Fibroblast of skin of left biceps (primary cell): ENCODE measurements around the gene NELL2.

Experiments
- DNase-seq, 2 experiments: peaks; one replicate each; pipeline ENCODE4 v3.0.0-alpha.2; 2013; ENCODE audit warnings: low read depth in 2 of 2

Gene NELL2

DNA sequence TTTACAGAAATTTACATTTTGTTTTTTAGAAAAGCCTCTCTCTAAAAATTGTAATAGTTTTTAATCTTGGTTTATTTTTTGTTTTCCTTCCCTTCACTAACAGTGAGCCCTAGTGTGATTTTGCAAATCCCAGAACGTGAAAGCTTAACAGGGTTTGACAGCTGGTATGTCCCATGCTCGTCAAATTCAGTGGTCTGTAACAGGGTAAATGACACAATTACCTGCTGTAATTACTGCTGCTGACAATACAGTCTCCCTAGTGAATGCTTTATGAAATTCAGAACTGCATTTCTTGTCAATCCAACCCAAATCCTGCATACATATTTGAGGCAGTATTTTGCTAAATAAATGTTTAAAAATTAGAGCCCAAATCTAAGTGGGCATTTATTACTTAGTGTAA is 249.2 kb downstream of the NELL2 start:
- no peak for DNase-seq

- no peak for DNase-seq
Measured at GRCh38 chr12:44618946-44619345, 257.2 kb downstream of the NELL2 start.

- no peak for DNase-seq
Measured at GRCh38 chr12:44616402-44616801, 259.7 kb downstream of the NELL2 start.

- DNase-seq, result no peak
Measured at GRCh38 chr12:44611538-44611937, 264.6 kb downstream of the NELL2 start.

- DNase-seq, result no peak
Measured at GRCh38 chr12:44603701-44604100, 272.4 kb downstream of the NELL2 start.

DNA sequence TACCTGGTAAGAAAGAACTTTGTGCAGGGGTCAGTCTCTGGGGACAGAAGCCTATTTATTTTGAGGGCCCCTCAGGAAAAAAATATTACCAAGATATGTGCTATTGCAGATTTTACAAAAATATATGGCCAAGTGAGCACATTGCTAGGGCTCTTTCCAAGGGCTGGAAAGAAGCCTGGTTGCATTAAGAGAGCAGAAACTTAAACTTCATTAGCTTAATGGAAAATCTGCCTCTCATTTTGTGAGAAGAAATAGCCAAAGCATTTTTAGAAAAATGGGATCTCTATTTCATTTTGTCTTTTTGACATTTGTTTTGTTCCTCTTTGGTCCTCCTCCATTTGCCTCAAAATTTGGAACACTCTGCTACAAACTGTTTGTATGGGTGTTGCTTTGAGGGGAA is 283.5 kb downstream of the NELL2 start:
- DNase-seq, result no peak

- DNase-seq, result no peak
Measured at GRCh38 chr12:44589697-44590096, 286.4 kb downstream of the NELL2 start.

DNA sequence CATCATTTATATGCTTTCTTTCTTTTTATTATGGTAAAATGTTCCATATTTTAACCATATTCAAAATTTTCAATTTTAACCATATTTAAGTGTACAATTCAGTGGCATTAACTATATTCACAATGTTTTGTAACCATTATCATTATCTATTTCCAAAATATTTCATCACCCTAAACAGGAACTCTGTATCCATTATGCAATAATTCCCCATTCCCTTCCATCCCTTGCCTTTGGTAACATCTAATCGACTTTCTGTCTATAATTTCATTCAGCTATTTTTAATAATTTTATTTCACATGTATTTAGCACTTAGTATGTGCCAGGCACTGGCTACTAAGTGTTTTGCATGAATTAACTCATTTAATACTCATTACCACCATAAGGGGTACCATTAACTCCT is 287.5 kb downstream of the NELL2 start:
- no peak for DNase-seq

- DNase-seq, result no peak
Measured at GRCh38 chr12:44584625-44585024, 291.5 kb downstream of the NELL2 start.

- DNase-seq, result no peak
Measured at GRCh38 chr12:44582521-44582920, 293.6 kb downstream of the NELL2 start.

GRCh38 chr12:44581642-44582242 is 294.4 kb downstream of the NELL2 start:
- no peak for DNase-seq

DNA sequence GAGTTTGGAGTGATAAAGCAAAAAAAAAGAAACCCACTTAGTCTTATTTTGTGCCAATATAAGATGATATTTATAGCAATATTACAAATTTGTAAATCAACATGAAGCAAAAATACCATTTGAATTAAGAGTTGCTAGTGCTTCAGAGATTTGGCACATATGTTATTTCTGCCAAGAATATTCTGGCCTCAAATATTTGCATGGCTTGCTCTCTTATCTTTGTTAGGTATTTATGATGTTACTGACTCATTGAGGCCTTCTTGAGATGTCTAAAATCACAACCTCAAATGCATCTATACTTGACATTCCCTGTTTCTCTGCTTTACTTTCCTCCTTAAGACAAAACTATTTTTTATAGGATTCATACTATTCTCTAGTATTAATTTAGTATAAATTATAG is 301.5 kb downstream of the NELL2 start:
- DNase-seq, result no peak

DNA sequence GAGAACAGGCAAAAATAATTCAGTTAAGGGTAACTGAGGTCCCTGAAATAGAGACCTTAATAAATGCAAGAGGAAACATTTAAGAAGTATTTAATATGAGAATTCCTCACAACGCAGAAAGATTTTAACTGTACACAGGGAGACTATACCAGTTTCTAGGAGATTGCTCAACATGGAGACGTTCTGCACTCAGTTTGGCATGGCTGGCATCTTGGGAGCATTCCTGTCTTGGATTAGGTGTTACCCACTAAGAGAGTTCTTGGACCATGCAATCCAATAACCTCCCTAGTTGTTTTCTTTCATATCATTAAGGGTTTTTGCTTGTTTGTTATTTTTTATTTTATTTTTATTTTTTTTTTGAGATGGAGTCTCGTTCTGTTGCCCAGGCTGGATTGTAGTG is 302.4 kb downstream of the NELL2 start:
- DNase-seq, result no peak

DNA sequence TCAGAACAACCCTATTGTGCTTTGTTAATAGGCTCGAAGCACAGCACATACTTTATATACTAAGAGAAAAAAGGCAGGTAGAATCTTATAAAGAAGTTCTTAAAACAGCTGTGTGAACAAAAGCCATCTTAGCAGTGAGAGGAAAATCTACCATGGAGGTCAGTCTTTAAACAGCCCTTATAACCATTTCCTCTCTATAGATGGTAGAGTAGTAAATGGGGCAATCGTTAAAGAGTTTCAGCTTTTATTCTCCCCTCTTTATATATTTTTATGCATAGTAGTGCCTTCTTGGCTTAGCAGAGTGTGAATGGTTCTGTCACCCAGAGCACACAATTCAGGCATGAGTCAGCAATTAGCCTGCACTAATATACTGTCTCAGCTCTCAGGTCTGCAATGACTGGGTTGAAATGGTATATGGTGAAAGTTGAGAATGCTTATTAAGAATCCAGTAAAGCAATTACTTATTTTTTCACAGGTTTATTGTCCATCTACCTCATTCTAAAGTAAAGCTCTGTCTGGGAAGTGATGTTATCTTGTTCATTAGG is 305.0 kb downstream of the NELL2 start:
- DNase-seq, result no peak

DNA sequence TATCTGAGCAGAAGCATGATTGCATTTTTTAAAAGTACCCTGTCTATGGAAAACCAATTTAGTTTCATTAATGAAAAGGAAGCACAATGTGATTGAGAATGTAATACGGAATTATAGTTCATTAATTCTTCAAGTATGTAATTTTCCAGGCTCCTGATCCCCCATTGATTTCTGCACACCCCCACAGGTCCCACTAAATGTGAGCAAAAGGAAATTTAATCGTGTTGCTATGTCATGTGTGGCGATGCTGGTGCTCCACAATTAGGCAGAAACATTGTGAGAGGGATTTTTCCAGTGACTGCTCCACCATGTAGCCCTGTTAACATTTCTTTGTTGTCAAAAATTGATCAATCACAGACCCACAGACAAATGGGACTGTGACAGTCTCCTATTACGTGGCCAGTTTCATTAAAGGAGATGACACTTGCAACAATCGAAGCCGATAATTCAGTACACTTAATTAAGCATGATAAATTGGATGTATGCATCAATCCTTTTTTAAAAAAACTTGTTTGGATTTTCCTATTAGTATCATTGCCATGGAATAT is 306.0 kb downstream of the NELL2 start:
- DNase-seq, result no peak

- DNase-seq, result no peak
Measured at GRCh38 chr12:44565163-44565562, 311.0 kb downstream of the NELL2 start.

DNA sequence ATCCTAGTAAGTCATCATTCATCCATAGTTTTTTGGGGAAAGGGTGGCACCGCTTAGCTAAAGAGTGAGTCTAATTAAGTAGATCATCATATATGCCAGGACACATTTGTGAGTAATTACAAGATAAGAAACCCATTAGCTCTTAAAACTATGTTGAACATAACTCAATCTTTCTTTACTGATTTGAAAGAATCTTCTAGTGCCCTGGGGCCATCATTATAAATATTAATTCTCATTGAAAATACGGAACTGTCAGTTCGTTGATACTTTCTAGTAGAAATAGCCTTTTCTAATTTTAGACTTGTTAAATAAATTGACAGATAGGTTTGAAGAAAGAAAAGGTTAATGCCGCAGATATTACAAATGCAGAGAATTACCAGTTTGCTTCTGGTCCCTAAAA is 312.6 kb downstream of the NELL2 start:
- DNase-seq, result no peak

DNA sequence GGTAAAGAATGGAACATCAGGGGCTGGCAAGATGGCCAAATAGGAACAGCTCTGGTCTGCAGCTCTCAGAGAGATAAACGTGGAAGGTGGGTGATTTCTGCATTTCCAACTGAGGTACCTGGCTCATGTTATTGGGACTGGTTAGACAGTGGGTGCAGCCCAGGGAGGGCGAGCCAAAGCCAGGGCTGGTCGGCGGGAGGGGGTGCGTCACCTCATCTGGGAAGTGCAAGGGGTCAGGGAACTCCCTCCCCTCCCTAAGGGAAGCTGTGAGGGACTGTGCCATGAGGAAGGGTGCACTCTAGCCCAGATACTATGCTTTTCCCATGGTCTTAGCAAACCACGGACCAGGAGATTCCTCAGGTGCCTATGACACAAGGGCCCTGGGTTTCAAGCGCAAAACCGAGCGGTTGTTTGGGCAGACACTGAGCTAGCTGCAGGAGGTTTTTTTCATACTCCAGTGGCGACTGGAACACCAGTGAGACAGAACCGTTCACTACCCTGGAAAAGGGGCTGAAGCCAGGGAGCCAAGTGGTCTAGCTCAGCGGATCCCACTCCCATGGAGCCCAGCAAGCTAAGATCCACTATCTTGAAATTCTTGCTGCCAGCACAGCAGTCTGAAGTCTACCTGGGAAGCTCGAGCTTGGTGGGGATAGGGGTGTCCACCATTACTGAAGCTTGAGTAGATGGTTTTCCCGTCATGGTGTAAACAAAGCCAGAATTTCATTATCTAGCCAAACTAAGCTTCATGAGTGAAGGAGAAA is 317.6 kb downstream of the NELL2 start:
- no peak for DNase-seq

DNA sequence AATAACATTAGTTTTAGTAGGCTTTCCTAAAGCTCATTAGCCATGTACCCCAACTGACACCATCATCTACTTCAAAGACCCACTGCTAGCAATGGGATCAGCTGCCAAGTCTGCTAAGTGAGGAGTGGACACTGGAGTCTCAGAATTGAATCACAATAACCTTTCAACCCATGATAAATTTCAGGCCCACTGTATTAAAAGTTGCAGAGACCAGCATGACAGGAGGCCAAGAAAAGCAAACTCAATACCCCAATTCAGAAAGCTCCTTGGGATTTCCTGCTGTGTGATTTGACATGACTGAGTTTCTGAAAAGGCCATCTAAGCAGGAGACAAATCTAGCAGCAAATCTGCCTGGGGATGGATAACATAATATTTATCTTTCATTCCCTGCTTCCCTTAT is 320.7 kb downstream of the NELL2 start:
- no peak for DNase-seq

DNA sequence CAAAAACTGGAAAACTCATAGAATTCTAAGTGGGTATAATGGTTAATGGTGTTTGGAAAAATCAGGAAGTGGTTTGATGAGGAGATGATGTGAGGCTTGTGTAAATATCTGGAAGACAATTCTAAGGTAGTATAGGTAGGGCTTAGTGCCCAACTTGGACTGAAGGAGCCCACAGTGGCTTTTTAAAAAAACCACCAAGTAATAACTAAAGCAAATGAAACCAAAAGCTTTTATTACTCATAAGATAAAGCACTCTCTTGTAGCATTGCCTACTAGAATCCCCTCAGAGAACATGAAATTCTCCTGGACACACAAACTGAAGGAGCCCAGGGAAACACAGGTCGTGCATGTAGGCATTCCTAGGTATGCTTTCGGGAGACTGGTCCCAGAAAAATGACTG is 324.5 kb downstream of the NELL2 start:
- DNase-seq, result no peak

DNA sequence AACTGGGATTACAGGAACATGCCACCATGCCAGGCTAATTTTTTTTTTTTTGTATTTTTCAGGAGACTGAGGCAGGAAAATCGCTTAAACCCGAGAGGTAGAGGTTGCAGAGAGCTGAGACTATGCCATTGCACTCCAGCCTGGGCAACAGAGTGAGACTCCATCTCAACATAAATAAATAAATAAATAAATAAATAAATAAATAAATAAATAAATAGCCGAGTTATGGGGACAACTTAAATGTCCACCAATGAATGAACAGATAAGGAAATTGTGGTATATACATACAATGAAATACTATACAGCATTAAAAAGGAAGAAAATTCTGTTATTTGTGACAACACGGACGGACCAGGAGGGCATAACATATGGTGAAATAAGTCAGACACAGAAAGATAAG is 325.7 kb downstream of the NELL2 start:
- no peak for DNase-seq

DNA sequence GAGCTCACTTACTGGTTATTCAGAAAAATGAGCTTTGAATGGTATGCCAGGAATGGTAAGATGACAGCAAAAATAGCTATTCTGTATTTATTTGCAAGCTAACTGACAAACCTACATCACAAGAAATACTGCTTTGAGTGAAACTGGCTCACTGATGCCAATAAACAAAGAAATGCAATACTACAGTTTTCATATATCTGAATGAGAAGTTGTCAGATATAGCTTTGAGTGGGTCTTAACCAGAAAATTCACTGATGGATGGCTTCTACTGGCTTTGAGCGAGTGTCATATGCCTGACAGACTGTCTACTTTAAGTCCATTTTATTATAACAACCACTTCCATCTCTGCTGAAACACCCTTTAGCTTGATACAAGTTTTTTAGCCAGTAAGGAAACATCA is 330.1 kb downstream of the NELL2 start:
- DNase-seq, result no peak

DNA sequence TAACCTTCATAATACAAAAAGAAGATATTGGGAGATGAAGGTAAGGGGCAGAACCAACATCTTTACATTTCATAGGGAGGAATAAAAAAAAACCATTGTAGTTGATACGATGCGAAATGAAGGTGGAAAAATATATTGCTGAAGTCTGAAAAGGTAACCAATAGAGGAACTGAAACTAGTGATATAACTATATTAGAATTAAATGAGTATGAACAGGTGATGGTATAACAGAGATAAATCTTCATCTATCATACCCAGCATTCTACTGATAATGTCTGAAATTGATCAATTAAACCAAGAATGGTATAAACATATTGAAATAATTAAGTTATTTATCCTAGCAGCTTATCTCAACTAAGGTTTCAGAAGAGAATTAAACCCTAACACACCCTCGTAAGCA is 332.1 kb downstream of the NELL2 start:
- DNase-seq, result no peak
